GM12878 (cell line): Measurements from ENCODE around the gene BPIFA3. TPM values are rescaled to one million over a fixed set of nuclear protein-coding genes. Genes with fewer than 3 reads are reported as not detected.
"Not testable (repeated sequence)": the region's sequence is repeated elsewhere in the genome, so short reads cannot be mapped to it uniquely, and the experiment has no call there.

Experiments
- ATAC-seq: fragments of 200-7000 bp; cut with Tn5 transposase; 3 replicates; pipeline ENCODE4 v1.9.1; 2020; ENCODE audit warnings: mild to moderate bottlenecking, moderate library complexity
- BruUV-seq: library from RNA; stranded (reverse); fragments of 400-500 nt; replicated peaks from 2 replicates; lab custom pipeline; 2021; lab: Mats Ljungman, UMichigan
- CTCF ChIA-PET: fragments of 300-600 bp; sonication (Branson Sonifier 250); formaldehyde crosslinking; extraction: SDS; loops from one replicate; lab custom pipeline; 2021; ENCODE audit warnings: inconsistent platforms; lab: Yijun Ruan, JAX
- POLR2A ChIA-PET: fragments of 350-600 bp; formaldehyde crosslinking; extraction: SDS; loops from one replicate; lab custom pipeline; 2021; ENCODE audit warnings: inconsistent platforms; lab: Charles Lee
- RAD21 ChIA-PET: fragments of 300-600 bp; sonication (Branson Sonifier 250); formaldehyde crosslinking; loops from one replicate; lab custom pipeline; 2023; ENCODE audit warnings: antibody characterized with exemption; ENCODE audit not compliant: unreplicated experiment; lab: Charles Lee
- SMC1A ChIA-PET: fragments of 300-600 bp; sonication (Branson Sonifier 250); formaldehyde crosslinking; loops from one replicate; lab custom pipeline; 2023; ENCODE audit not compliant: unreplicated experiment, uncharacterized antibody; lab: Charles Lee
- DNase-seq: peaks from one replicate; pipeline ENCODE4 v3.0.0-alpha.2; 2011; ENCODE audit warnings: low read depth, low spot score
- FAIRE-seq: peaks from 3 replicates; lab custom pipeline; 2011; peaks lifted over from hg19 to GRCh38; lab: Jason Lieb, UNC
- H2AFZ ChIP-seq: 2 replicates; pipeline ENCODE4 v1.6.0; 2011; ENCODE audit warnings: low read depth, low read length, control low read depth; ENCODE audit not compliant: control insufficient read depth
- H3K27ac ChIP-seq: 2 replicates; pipeline ENCODE4 v1.5.1; 2011; ENCODE audit warnings: control low read depth; ENCODE audit not compliant: control insufficient read depth, insufficient read depth
- H3K27me3 ChIP-seq, 2 experiments: replicated peaks in 1 of 2; 2 replicates each; pipeline versions ENCODE4 v1.6.0 to v1.6.1; 2011; ENCODE audit warnings: low read length in 1 of 2; ENCODE audit not compliant: control insufficient read depth in 2 of 2, insufficient read depth in 2 of 2
- H3K36me3 ChIP-seq, 2 experiments: 2 replicates each; pipeline ENCODE4 v1.5.1; 2011; ENCODE audit warnings: low read length in 1 of 2; ENCODE audit not compliant: control insufficient read depth in 2 of 2, insufficient read depth in 2 of 2
- H3K4me1 ChIP-seq: 2 replicates; pipeline ENCODE4 v1.6.1; 2011; ENCODE audit warnings: mild to moderate bottlenecking, low read length, moderate library complexity, mixed read lengths; ENCODE audit not compliant: control insufficient read depth, insufficient read depth
- H3K4me2 ChIP-seq: 2 replicates; pipeline ENCODE4 v1.6.0; 2011; ENCODE audit warnings: control low read depth; ENCODE audit not compliant: control insufficient read depth, insufficient read depth
- H3K4me3 ChIP-seq: fragments of 200-600 bp; sonication (generic); 2 replicates; pipeline ENCODE4 v1.5.1; 2016
- H3K79me2 ChIP-seq: 2 replicates; pipeline ENCODE4 v1.6.0; 2011; ENCODE audit warnings: low read length; ENCODE audit not compliant: control insufficient read depth, insufficient read depth
- H3K9ac ChIP-seq: 2 replicates; pipeline ENCODE4 v1.8.0; 2011; ENCODE audit warnings: low read length, control low read depth, mixed read lengths; ENCODE audit not compliant: control insufficient read depth, insufficient read depth
- H3K9me3 ChIP-seq: replicated peaks from 3 replicates; pipeline ENCODE4 v1.5.1; 2011; ENCODE audit warnings: mild to moderate bottlenecking, low read length; ENCODE audit not compliant: control insufficient read depth, insufficient read depth
- H4K20me1 ChIP-seq: 2 replicates; pipeline ENCODE4 v1.6.0; 2011; ENCODE audit not compliant: control insufficient read depth, insufficient read depth
- FOS ChIP-seq: IDR thresholded peaks from 3 replicates; pipeline ENCODE4 v1.6.1; 2011; ENCODE audit warnings: borderline replicate concordance; ENCODE audit not compliant: insufficient read length; ENCODE audit errors: extremely low read depth
- NBN ChIP-seq: fragments of 450-650 bp; IDR thresholded peaks from 2 replicates; pipeline ENCODE4 v1.6.1; 2016
- POU2F2 ChIP-seq: IDR thresholded peaks from 3 replicates; pipeline ENCODE4 v1.6.1; 2011; ENCODE audit warnings: low read depth, mild to moderate bottlenecking, low read length, borderline replicate concordance
- SIX5 ChIP-seq: IDR thresholded peaks from 2 replicates; pipeline ENCODE4 v1.6.1; 2011; ENCODE audit warnings: mild to moderate bottlenecking, low read depth, low read length, moderate library complexity; ENCODE audit not compliant: severe bottlenecking
- ZNF384 ChIP-seq: IDR thresholded peaks from 2 replicates; pipeline ENCODE4 v1.6.1; 2012; ENCODE audit warnings: low read depth, mild to moderate bottlenecking, low read length, improper control_type of control experiment, borderline replicate concordance
- WGBS: methylation state at CpG from one replicate; pipeline ENCODE4 v1.1.6; 2016; ENCODE audit warnings: low lambda C conversion rate; ENCODE audit not compliant: insufficient replicate concordance, insufficient coverage; ENCODE audit errors: missing lambda C conversion rate; 5-methylcytosine and 5-hydroxymethylcytosine counted together
- in situ Hi-C: fragments of 300-500 bp; cut with MboI; formaldehyde crosslinking; loops from 9 replicates; pipeline ENCODE4 v1.14.3; 2018; ENCODE audit warnings: mixed read lengths
- intact Hi-C: fragments of 100-400 bp; cut with micrococcal nuclease; formaldehyde crosslinking; loops from one replicate; pipeline ENCODE4 v1.14.2; 2022; ENCODE audit not compliant: unreplicated experiment
- polyA plus RNA-seq, 11 experiments: library from polyadenylated mRNA; depleted of rRNA in 4 of 11; unstranded in 6 of 11; stranded (reverse) in 5 of 11; fragments of >200 nt; fragmentation: Nextera tagmentation in 4 of 11; fragmentation: Illumina TruSeq in 1 of 11; extraction: Ambion mirVana in 4 of 11; extraction: Trizol in 1 of 11; gene quantifications; 1 replicate in 1 of 11; 2 replicates in 10 of 11; pipeline versions ENCODE4 v1.2.1 to v1.2.3, GENCODE V29; 2011 to 2016; ENCODE audit warnings: inconsistent platforms in 2 of 11, missing spikeins in 2 of 11, low read depth in 1 of 11
- total RNA-seq, 4 experiments: library from RNA; depleted of rRNA in 3 of 4; stranded (reverse); fragments of >200 nt in 3 of 4; fragmentation: Illumina TruSeq in 1 of 4; extraction: Trizol in 1 of 4; gene quantifications; 2 replicates each; pipeline versions ENCODE4 v1.2.1 to v1.2.3, GENCODE V29; 2013 to 2021
- TF ChIP-seq, protein P1 (sequence below): IDR thresholded peaks from 2 replicates; pipeline ENCODE4 v1.6.1; 2011; ENCODE audit warnings: borderline replicate concordance, low read depth, mild to moderate bottlenecking, moderate library complexity, low read length; ENCODE audit not compliant: insufficient read depth, poor library complexity, severe bottlenecking
- TF ChIP-seq, protein P2 (sequence below): IDR thresholded peaks from 2 replicates; pipeline ENCODE4 v1.6.1; 2011; ENCODE audit warnings: borderline replicate concordance, low read depth, mild to moderate bottlenecking, moderate library complexity, mixed read lengths, low read length; ENCODE audit not compliant: insufficient read depth; ENCODE audit errors: extremely low read length

Gene BPIFA3
- total and polyA plus RNA-seq, 10 of the 15 experiments (the other 5 are each of a cell fraction or from before 2014, with no cell fraction given) = not detected

DNA sequence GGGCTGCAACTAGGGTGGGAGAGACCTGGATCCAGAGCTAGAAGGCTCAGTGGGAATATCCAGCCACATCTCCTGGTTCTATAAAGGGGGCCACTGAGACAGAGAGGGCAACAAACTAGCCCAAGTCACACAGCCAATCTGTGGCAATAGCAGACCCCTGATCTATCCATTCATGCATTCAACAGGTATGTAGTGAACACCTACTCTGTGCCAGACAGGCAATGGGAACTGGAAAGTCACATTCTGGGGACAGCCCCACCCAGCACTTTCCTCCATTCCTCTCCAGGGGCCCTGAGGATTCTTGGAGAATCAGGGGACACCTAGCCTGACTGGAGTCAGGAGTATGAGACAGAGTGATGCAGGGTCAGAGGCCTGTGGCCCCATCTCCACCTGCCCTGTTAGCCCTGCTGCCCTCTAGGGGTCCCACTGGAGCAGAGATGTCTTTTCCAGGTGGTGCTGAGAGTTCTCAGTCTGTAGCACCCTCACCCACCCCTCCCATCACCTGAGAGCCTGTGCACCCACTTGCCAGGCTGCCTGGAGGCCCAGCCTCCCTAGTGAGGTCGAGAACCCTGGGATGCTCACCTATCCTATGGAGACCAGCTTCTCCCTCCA is 35.6 kb upstream of the BPIFA3 start (continued):
- no peak for TF ChIP-seq ZNF384
- TF ChIP-seq, protein P1, sequence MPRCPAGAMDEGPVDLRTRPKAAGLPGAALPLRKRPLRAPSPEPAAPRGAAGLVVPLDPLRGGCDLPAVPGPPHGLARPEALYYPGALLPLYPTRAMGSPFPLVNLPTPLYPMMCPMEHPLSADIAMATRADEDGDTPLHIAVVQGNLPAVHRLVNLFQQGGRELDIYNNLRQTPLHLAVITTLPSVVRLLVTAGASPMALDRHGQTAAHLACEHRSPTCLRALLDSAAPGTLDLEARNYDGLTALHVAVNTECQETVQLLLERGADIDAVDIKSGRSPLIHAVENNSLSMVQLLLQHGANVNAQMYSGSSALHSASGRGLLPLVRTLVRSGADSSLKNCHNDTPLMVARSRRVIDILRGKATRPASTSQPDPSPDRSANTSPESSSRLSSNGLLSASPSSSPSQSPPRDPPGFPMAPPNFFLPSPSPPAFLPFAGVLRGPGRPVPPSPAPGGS = no peak

DNA sequence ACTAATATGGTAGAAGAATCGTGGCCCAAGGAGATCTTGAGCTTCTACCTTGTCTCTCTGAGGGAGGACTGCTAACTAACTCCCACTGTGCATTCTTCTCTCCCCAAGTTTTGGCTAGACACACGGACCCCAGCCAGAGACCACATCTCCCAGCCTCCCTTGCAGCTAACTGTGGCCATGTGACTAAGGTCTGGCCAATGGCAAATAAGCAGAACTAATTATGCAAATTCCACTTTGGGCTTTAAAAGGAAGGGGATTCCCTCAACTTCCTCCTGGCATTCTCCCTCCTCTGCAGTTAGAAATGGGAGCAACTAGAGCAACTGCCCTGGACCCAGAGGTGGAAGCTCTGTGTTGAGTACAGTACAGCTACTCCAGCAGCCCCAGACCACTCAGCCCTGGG is 33.8 kb upstream of the BPIFA3 start:
- Histone ChIP-seq H3K4me3 (no peak overlapping the region), H4K20me1 (no peaks in the 10 kb centered on the region), H3K36me3 (no peaks in the 10 kb centered on the region), H3K27me3 (no peaks in the 10 kb centered on the region; a peak in 1 of 4 replicates), H3K27ac (no peak overlapping the region), H3K4me2 (no peak overlapping the region), H3K4me1 (no peaks in the 10 kb centered on the region), H2AFZ (no peak overlapping the region), H3K79me2 (no peaks in the 10 kb centered on the region), H3K9me3 (peaks cover 2% of the 10 kb centered on the region; the same call in 1 of the 3 replicates), H3K9ac (no peak overlapping the region)
- CTCF ChIA-PET = no interaction called here
- POLR2A ChIA-PET = no interaction called here
- no peak for ATAC-seq
- in situ Hi-C loops (no loop called here), intact Hi-C loops (no loop called here)
- RAD21 ChIA-PET = no interaction called here
- SMC1A ChIA-PET = no interaction called here
- 0% methylated on average over 2 of the region's 2 CpGs for WGBS
- TF ChIP-seq, protein P2, sequence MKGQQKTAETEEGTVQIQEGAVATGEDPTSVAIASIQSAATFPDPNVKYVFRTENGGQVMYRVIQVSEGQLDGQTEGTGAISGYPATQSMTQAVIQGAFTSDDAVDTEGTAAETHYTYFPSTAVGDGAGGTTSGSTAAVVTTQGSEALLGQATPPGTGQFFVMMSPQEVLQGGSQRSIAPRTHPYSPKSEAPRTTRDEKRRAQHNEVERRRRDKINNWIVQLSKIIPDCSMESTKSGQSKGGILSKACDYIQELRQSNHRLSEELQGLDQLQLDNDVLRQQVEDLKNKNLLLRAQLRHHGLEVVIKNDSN = peak; percentile 31
- peak; percentile 29 for TF ChIP-seq SIX5
- no peak for TF ChIP-seq NBN
- no peak for TF ChIP-seq FOS
- TF ChIP-seq POU2F2 = peak; percentile 47; the same call in 1 of the 3 replicates
- DNase-seq = no peak
- FAIRE-seq = no peak
- BruUV-seq = no TSS peak

DNA sequence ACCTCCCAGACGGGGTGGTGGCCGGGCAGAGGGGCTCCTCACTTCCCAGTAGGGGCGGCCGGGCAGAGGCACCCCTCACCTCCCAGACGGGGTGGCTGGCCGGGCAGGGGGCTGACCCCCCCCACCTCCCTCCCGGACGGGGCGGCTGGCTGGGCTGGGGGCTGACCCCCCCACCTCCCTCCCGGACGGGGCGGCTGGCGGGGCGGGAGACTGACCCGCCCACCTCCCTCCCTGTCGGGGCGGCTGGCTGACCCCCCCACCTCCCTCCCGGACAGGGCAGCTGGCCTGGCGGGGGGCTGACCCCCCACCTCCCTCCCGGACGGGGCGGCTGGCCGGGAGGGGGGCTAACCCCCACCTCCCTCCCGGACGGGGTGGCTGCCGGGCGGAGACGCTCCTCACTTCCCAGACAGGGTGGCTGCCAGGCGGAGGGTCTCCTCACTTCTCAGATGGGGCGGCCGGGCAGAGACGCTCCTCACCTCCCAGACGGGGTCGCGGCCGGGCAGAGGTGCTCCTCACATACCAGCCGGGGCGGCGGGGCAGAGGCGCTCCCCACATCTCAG is 32.0 kb upstream of the BPIFA3 start:
- H3K79me2 ChIP-seq, H3K4me3 ChIP-seq, POLR2A ChIA-PET, H3K4me1 ChIP-seq, intact Hi-C loops, H3K9ac ChIP-seq, H3K36me3 ChIP-seq, H3K4me2 ChIP-seq, H3K27me3 ChIP-seq, ATAC-seq, FAIRE-seq, SMC1A ChIA-PET, DNase-seq, in situ Hi-C loops, H3K27ac ChIP-seq, BruUV-seq, H2AFZ ChIP-seq, H3K9me3 ChIP-seq, H4K20me1 ChIP-seq, CTCF ChIA-PET: not testable (repeated sequence)
- WGBS = 92% methylated on average over 10 of the region's 40 CpGs
- RAD21 ChIA-PET = interaction anchor here (0.7 kb wide), 1 partner anchor 75 kb away, joined by 3 read pairs; no protein-coding TSS in a partner anchor
